NCI-H2081 treated with DMSO at 0.1 percent for 48 hours (cell line): Measurements from ENCODE around the gene ETV6.

Experiments used
- DNase-seq: peaks from one replicate; lab custom pipeline; 2025; lab: John Stamatoyannopoulos, UW

ETV6 gene

GRCh38 chr12:11758510-11759493, 109.3 kb downstream of the ETV6 start:
- DNase-seq = no peak

GRCh38 chr12:11759494-11759878, 110.0 kb downstream of the ETV6 start:
- no peak for DNase-seq

- no peak for DNase-seq
These were observed 110.4 kb downstream of the ETV6 start for GRCh38 chr12:11759899-11760298.

GRCh38 chr12:11761869-11762567, 112.5 kb downstream of the ETV6 start:
- DNase-seq = no peak

- no peak for DNase-seq
These were observed 113.4 kb downstream of the ETV6 start for GRCh38 chr12:11762723-11763326.

GRCh38 chr12:11763760-11764520, 114.5 kb downstream of the ETV6 start:
- no peak for DNase-seq

GRCh38 chr12:11764837-11765236, 115.4 kb downstream of the ETV6 start:
- no peak for DNase-seq

- no peak for DNase-seq
These were observed 115.9 kb downstream of the ETV6 start for GRCh38 chr12:11765421-11765816.

GRCh38 chr12:11765817-11766794, 116.6 kb downstream of the ETV6 start:
- no peak for DNase-seq

GRCh38 chr12:11767029-11767724, 117.7 kb downstream of the ETV6 start:
- no peak for DNase-seq

- DNase-seq = no peak
These were observed 118.3 kb downstream of the ETV6 start for GRCh38 chr12:11767798-11768197.

- no peak for DNase-seq
These were observed 118.9 kb downstream of the ETV6 start for GRCh38 chr12:11768233-11768965.

- no peak for DNase-seq
These were observed 120.4 kb downstream of the ETV6 start for GRCh38 chr12:11769723-11770514.

- no peak for DNase-seq
These were observed 121.9 kb downstream of the ETV6 start for GRCh38 chr12:11771356-11771755.

- DNase-seq = no peak
These were observed 122.5 kb downstream of the ETV6 start for GRCh38 chr12:11771895-11772502.

GRCh38 chr12:11773889-11774677, 124.6 kb downstream of the ETV6 start:
- no peak for DNase-seq

GRCh38 chr12:11774821-11775220, 125.3 kb downstream of the ETV6 start:
- no peak for DNase-seq
